ENCODE data around the gene GDI1.

Gene GDI1

GRCh38 chrX:154437971-154438893 lies 1.3 kb downstream of the GDI1 start:
- no peak for DNase-seq

- no peak for DNase-seq
Observed at GRCh38 chrX:154439841-154440240, 2.9 kb downstream of the GDI1 start.

GRCh38 chrX:154440623-154441357 lies 3.8 kb downstream of the GDI1 start:
- no peak for DNase-seq

- DNase-seq: no peak
Observed at GRCh38 chrX:154441564-154441963, 4.6 kb downstream of the GDI1 start.

GRCh38 chrX:154441984-154442707 lies 5.2 kb downstream of the GDI1 start:
- DNase-seq: no peak

- no peak for DNase-seq
Observed at GRCh38 chrX:154443479-154443910, 6.5 kb downstream of the GDI1 start.

GRCh38 chrX:154443992-154444754 lies 7.2 kb downstream of the GDI1 start, which contains the start of gene FAM50A:
Gene FAM50A, plus strand, starts transcription at chrX:154444141. Its CDS starts 95 bp downstream, at chrX:154444236.
- no peak for DNase-seq

GRCh38 chrX:154444755-154445246 lies 7.8 kb downstream of the GDI1 start:
- DNase-seq: no peak

- DNase-seq: no peak
Observed at GRCh38 chrX:154445776-154446175, 8.8 kb downstream of the GDI1 start.

- no peak for DNase-seq
Observed at GRCh38 chrX:154446430-154446829, 9.5 kb downstream of the GDI1 start.

GRCh38 chrX:154448484-154448883 lies 11.5 kb downstream of the GDI1 start:
- no peak for DNase-seq

- no peak for DNase-seq
Observed at GRCh38 chrX:154449618-154450017, 12.7 kb downstream of the GDI1 start.

- DNase-seq: no peak
Observed at GRCh38 chrX:154450312-154450711, 13.4 kb downstream of the GDI1 start.

- DNase-seq: no peak
Observed at GRCh38 chrX:154452823-154453222, 15.9 kb downstream of the GDI1 start.

GRCh38 chrX:154457491-154458115 lies 20.6 kb downstream of the GDI1 start:
- no peak for DNase-seq

GRCh38 chrX:154458116-154458953 lies 21.4 kb downstream of the GDI1 start, which contains the start of gene PLXNA3:
Gene PLXNA3, plus strand, starts transcription at chrX:154458281. Its CDS starts 1,903 bp downstream, at chrX:154460184.
- no peak for DNase-seq

GRCh38 chrX:154458954-154459778 lies 22.2 kb downstream of the GDI1 start:
- DNase-seq: no peak

- DNase-seq: no peak
Observed at GRCh38 chrX:154459832-154460231, 22.9 kb downstream of the GDI1 start.

GRCh38 chrX:154460326-154460725 lies 23.4 kb downstream of the GDI1 start:
- DNase-seq: no peak

GRCh38 chrX:154462396-154462795 lies 25.4 kb downstream of the GDI1 start:
- DNase-seq: no peak
